ENCODE data around the gene SNX3. TPM values are rescaled to one million over a fixed set of nuclear protein-coding genes. Genes with fewer than 3 reads are reported as not detected.
A peak's percentile ranks its signal among the peaks of the same experiment; 100 is the strongest.

The SNX3 gene
- total and polyA plus RNA-seq, 12 donors = 108 to 269 (median 235) TPM

GRCh38 chr6:108164543-108164814 is 96.4 kb downstream of the SNX3 start:
- H3K4me1 ChIP-seq = peaks cover 13 to 60% (median 50%) of the 10 kb centered on the region in 9 donors
- peaks cover 66 to 100% (median 100%) of the 10 kb centered on the region in 7 donors for H3K27me3 ChIP-seq
- H3K27ac ChIP-seq = no peak overlapping the region
- intact Hi-C loops (cut with DNase I) = no loop called here
- no peak for ATAC-seq
- 2 to 3% methylated on average over 17 of the region's 17 CpGs for WGBS, 2 donors
- TF ChIP-seq, protein P1, sequence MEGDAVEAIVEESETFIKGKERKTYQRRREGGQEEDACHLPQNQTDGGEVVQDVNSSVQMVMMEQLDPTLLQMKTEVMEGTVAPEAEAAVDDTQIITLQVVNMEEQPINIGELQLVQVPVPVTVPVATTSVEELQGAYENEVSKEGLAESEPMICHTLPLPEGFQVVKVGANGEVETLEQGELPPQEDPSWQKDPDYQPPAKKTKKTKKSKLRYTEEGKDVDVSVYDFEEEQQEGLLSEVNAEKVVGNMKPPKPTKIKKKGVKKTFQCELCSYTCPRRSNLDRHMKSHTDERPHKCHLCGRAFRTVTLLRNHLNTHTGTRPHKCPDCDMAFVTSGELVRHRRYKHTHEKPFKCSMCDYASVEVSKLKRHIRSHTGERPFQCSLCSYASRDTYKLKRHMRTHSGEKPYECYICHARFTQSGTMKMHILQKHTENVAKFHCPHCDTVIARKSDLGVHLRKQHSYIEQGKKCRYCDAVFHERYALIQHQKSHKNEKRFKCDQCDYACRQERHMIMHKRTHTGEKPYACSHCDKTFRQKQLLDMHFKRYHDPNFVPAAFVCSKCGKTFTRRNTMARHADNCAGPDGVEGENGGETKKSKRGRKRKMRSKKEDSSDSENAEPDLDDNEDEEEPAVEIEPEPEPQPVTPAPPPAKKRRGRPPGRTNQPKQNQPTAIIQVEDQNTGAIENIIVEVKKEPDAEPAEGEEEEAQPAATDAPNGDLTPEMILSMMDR (IDR thresholded peaks at IDR 0.05) = no peak
- no peak for DNase-seq
- H3K36me3 ChIP-seq = no peaks in the 10 kb centered on the region
- H3K4me3 ChIP-seq = peak overlapping the region in 2 of 10 donors; percentile 11 to 17
- no peaks in the 10 kb centered on the region for H3K9me3 ChIP-seq

- H3K4me1 ChIP-seq = peaks cover 13 to 55% (median 45%) of the 10 kb centered on the region in 9 donors
These were observed 96.9 kb downstream of the SNX3 start for GRCh38 chr6:108163644-108164542.

GRCh38 chr6:108163267-108163643 is 97.6 kb downstream of the SNX3 start:
- no peaks in the 10 kb centered on the region for H3K36me3 ChIP-seq
- H3K27ac ChIP-seq = no peak overlapping the region
- peaks cover 56 to 100% (median 100%) of the 10 kb centered on the region in 7 donors for H3K27me3 ChIP-seq
- intact Hi-C loops (cut with DNase I) = no loop called here
- no peaks in the 10 kb centered on the region for H3K9me3 ChIP-seq
- WGBS, 2 donors = 3 to 4% methylated on average over 6 of the region's 6 CpGs
- H3K4me1 ChIP-seq = peaks cover 8 to 49% (median 38%) of the 10 kb centered on the region in 9 donors
- ATAC-seq (no peak), DNase-seq (no peak)
- no peak overlapping the region for H3K4me3 ChIP-seq
- TF ChIP-seq, protein P1 (IDR thresholded peaks at IDR 0.05) = no peak

More at GRCh38 chr6:108163644-108164542, 96.9 kb downstream of the SNX3 start:
- H3K27ac ChIP-seq = no peak overlapping the region
- H3K4me3 ChIP-seq = no peak overlapping the region
- TF ChIP-seq, protein P1 (IDR thresholded peaks at IDR 0.05) = no peak
- H3K9me3 ChIP-seq = no peaks in the 10 kb centered on the region
- WGBS, 2 donors = 3 to 5% methylated on average over 41 of the region's 41 CpGs
- H3K36me3 ChIP-seq = no peaks in the 10 kb centered on the region
- DNase-seq (no peak), ATAC-seq (no peak)
- intact Hi-C loops (cut with DNase I) = no loop called here
- H3K27me3 ChIP-seq = peaks cover 61 to 100% (median 100%) of the 10 kb centered on the region in 7 donors

DNA sequence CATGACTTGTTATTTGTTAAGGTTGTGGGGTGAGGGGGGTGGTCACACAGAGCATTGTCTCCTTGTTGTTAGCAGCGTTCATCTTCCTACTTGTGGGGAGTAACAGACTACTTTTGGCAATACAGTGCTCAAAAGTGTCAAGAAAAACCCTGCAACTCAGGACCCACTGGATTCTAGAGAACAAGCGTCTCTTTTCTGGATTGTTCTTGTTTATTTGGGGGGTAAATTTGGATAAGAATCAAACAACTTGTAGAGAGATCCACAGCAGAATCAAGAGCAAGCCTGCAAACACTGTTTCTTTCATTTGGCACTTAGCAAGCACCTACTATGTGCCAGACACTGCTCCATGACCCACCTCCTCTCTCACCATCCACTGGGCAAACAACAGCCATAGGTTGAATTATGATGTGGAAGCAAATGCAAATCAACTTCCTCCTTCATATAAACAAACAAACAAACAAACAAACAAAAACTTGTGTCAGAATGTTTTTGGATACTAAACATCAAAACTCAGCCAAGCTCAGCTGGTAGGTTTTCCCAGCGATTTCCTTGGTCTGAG is 99.0 kb downstream of the SNX3 start:
- no peak for ATAC-seq
- intact Hi-C loops (cut with DNase I) = no loop called here
- 8 to 10% methylated on average over 3 of the region's 3 CpGs for WGBS, 2 donors
- no peak for DNase-seq
- Histone ChIP-seq H3K9me3 (no peaks in the 10 kb centered on the region), H3K36me3 (no peaks in the 10 kb centered on the region), H3K27me3 (peaks cover 52 to 100% (median 100%) of the 10 kb centered on the region in 7 donors), H3K27ac (no peak overlapping the region), H3K4me1 (peaks cover 9 to 49% (median 37%) of the 10 kb centered on the region in 9 donors), H3K4me3 (no peak overlapping the region)
- TF ChIP-seq, protein P1 (IDR thresholded peaks at IDR 0.05) = no peak

Other genes with a start within 250 kb of the SNX3 start
- gene OSTM1, start 186.3 kb downstream of the SNX3 start, total RNA-seq = 10 to 100 TPM; 34.5 to 57.9 (median 42.3) TPM
- gene OSTM1, start 186.3 kb downstream of the SNX3 start, polyA plus RNA-seq = 10 to 100 TPM; 17.3 to 19.5 TPM
- not detected for gene NR2E1, start 95.0 kb downstream of the SNX3 start, total RNA-seq
- not detected for gene NR2E1, start 95.0 kb downstream of the SNX3 start, polyA plus RNA-seq
- gene AFG1L, start 34.0 kb upstream of the SNX3 start, total RNA-seq = 10 to 100 TPM in 9 of 10 donors, 1 to 10 TPM in 1; 9.2 to 18.8 (median 14.0) TPM
- gene AFG1L, start 34.0 kb upstream of the SNX3 start, polyA plus RNA-seq = 1 to 10 TPM; 1.9 to 4.3 TPM

Measured in heart right ventricle (tissue), 16 donors.